ENCODE data around the gene IGF2BP3. TPM values are rescaled to one million over a fixed set of nuclear protein-coding genes. Genes with fewer than 3 reads are reported as not detected.
"Not testable (repeated sequence)": the region's sequence is repeated elsewhere in the genome, so short reads cannot be mapped to it uniquely, and the experiment has no call there.

IGF2BP3 gene
- total and polyA plus RNA-seq, 7 experiments from 2014 or later = 0.13 to 1.8 (median 0.80) TPM; not detected in 1

DNA sequence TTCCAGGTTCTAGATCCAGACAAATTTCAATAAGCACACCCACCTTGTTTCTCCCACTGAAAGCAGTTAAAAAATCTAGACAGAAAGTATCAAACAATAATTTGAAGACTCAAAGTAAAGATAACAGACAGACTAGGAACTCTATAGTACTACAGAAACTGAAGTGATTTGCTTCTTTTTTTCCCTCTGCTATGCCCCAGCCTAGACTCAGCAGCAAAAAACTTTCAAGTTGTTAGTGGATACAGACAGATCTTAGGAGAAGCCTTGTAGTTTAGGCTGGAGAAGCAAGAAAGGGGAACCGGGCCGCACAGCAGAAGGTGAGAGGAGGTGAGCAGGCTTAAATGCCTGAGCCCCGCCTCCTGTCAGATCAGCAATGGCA lies 65.1 kb downstream of the IGF2BP3 start:
- Mint-ChIP-seq H3K27me3 (peaks cover 0 to 14% (median 0%) of the 10 kb centered on the region in 5 donors), H3K27ac (no peak overlapping the region)

DNA sequence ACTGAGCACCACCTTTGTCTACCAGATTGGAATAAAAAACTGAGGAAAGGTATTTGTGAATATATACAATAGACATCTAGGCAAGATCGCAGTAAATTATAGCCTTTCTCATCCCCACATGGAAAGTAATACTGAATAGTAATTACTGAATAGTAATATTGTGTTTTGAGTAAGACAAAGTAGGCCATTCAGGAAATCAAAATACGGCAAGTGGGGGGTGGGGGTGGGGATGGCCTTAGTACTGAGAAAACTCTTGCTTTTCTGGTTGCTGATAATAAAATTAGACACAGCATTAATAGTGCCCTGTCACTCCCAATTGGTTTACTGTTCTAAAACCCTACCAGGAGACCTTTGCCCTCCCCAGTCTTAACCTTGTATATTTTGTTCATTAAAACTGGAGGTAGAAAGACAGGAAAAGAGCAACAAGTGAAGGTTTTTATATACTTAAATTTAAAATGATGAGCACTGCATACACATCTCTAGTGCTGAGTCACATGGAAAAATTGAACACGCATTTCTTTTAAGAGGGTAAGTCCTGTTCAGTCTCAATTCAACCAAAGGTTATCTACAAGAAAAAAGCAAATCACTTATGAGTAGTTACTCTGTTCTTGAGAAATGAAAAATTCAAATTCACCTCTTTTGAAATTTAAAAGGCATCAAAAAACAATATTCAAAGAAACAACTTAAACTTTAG lies 65.6 kb downstream of the IGF2BP3 start:
- Histone ChIP-seq H3K9me3 (ENCODE audit: control insufficient read depth in 2 of 3, low read length in 3 of 3) (no peaks in the 10 kb centered on the region), H3K4me3 (ENCODE audit: low read length) (no peak overlapping the region), H3K27ac (ENCODE audit: low read depth, low read length) (no peak overlapping the region), H3K27me3 (ENCODE audit: control insufficient read depth in 2 of 2, insufficient read depth in 2 of 2, low read length in 2 of 2) (peaks cover 0 to 2% of the 10 kb centered on the region in 2 donors), H3K36me3 (ENCODE audit: control insufficient read depth in 2 of 3, insufficient read depth in 3 of 3, low read length in 3 of 3) (no peaks in the 10 kb centered on the region), H3K4me1 (ENCODE audit: control insufficient read depth in 2 of 2, insufficient read depth in 2 of 2, low read length in 2 of 2) (no peaks in the 10 kb centered on the region)
- no peak overlapping the region for H3K27ac Mint-ChIP-seq
- H3K27me3 Mint-ChIP-seq = peaks cover 0 to 14% (median 0%) of the 10 kb centered on the region in 5 donors
- H3K36me3 Mint-ChIP-seq = no peaks in the 10 kb centered on the region
- H3K4me1 Mint-ChIP-seq = peaks cover 0 to 2% (median 0%) of the 10 kb centered on the region in 7 donors
- no peak overlapping the region for H3K4me3 Mint-ChIP-seq
- intact Hi-C loops (cut with micrococcal nuclease) = no loop called here
- CTCF ChIA-PET = no interaction called here
- POLR2A ChIA-PET = interaction anchor here (0.6 kb wide), 1 partner anchor 25 kb away, joined by 3 read pairs; no protein-coding TSS in a partner anchor
- peaks cover 0 to 3% (median 0%) of the 10 kb centered on the region in 11 donors for H3K9me3 Mint-ChIP-seq
- no peak for DNase-seq
- no peak for ATAC-seq

More for the DNA sequence above, 65.1 kb downstream of the IGF2BP3 start:
- DNase-seq (no peak), ATAC-seq (no peak)
- no peak overlapping the region for H3K4me3 ChIP-seq (ENCODE audit: low read length)
- H3K4me1 ChIP-seq (ENCODE audit: control insufficient read depth in 2 of 2, insufficient read depth in 2 of 2, low read length in 2 of 2) = no peaks in the 10 kb centered on the region
- Mint-ChIP-seq H3K4me3 (no peak overlapping the region), H3K4me1 (peaks cover 0 to 2% (median 0%) of the 10 kb centered on the region in 7 donors), H3K36me3 (no peaks in the 10 kb centered on the region), H3K9me3 (peaks cover 0 to 3% (median 0%) of the 10 kb centered on the region in 11 donors)
- intact Hi-C loops (cut with micrococcal nuclease) = no loop called here
- H3K9me3 ChIP-seq (ENCODE audit: control insufficient read depth in 2 of 3, low read length in 3 of 3) = no peaks in the 10 kb centered on the region
- H3K27ac ChIP-seq (ENCODE audit: low read depth, low read length) = no peak overlapping the region
- peaks cover 0 to 2% of the 10 kb centered on the region in 2 donors for H3K27me3 ChIP-seq (ENCODE audit: control insufficient read depth in 2 of 2, insufficient read depth in 2 of 2, low read length in 2 of 2)
- ChIA-PET CTCF (no interaction called here), POLR2A (no interaction called here)
- H3K36me3 ChIP-seq (ENCODE audit: control insufficient read depth in 2 of 3, insufficient read depth in 3 of 3, low read length in 3 of 3) = no peaks in the 10 kb centered on the region

DNA sequence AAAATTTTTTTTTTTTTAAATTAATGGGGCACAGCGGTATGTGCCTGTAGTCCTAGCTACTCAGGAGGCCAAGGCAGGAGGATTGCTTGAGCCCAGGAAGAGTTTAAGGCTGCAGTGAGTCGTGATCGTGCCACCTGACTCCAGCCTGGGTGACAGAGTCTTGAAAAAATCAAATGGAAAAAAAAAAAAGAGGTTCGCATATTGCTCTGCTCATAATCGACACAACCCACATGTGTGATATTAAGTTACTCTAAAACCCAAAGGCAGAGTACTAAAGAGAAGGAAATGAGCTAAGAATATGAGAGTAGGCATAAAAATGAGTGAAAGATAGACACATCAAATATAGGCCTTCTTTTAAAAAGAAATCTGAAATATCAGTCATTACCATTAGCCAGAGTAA lies 66.3 kb downstream of the IGF2BP3 start:
- ATAC-seq (no peak), DNase-seq (no peak)
- H3K4me3 ChIP-seq (ENCODE audit: low read length) = no peak overlapping the region
- Mint-ChIP-seq H3K9me3 (peaks cover 0 to 3% (median 0%) of the 10 kb centered on the region in 11 donors), H3K4me3 (no peak overlapping the region), H3K4me1 (peaks cover 0 to 2% (median 0%) of the 10 kb centered on the region in 7 donors), H3K27ac (no peak overlapping the region), H3K36me3 (no peaks in the 10 kb centered on the region), H3K27me3 (peaks cover 0 to 10% (median 0%) of the 10 kb centered on the region in 5 donors)
- POLR2A ChIA-PET = interaction anchor here (0.6 kb wide), 1 partner anchor 25 kb away, joined by 3 read pairs; no protein-coding TSS in a partner anchor
- no peaks in the 10 kb centered on the region for H3K36me3 ChIP-seq (ENCODE audit: control insufficient read depth in 2 of 3, insufficient read depth in 3 of 3, low read length in 3 of 3)
- H3K27ac ChIP-seq (ENCODE audit: low read depth, low read length) = no peak overlapping the region
- CTCF ChIA-PET = no interaction called here
- intact Hi-C loops (cut with micrococcal nuclease) = no loop called here
- H3K9me3 ChIP-seq (ENCODE audit: control insufficient read depth in 2 of 3, low read length in 3 of 3) = no peaks in the 10 kb centered on the region
- H3K27me3 ChIP-seq (ENCODE audit: control insufficient read depth in 2 of 2, insufficient read depth in 2 of 2, low read length in 2 of 2) = peaks cover 0 to 2% of the 10 kb centered on the region in 2 donors
- H3K4me1 ChIP-seq (ENCODE audit: control insufficient read depth in 2 of 2, insufficient read depth in 2 of 2, low read length in 2 of 2) = no peaks in the 10 kb centered on the region

DNA sequence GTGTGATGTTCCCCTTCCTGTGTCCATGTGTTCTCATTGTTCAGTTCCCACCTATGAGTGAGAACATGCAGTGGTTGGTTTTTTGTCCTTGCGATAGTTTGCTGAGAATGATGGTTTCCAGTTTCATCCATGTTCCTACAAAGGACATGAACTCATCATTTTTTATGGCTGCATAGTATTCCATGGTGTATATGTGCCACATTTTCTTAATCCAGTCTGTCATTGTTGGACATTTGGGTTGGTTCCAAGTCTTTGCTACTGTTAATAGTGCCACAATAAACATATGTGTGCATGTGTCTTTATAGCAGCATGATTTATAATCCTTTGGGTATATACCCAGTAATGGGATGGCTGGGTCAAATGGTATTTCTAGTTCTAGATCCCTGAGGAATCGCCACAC lies 72.2 kb downstream of the IGF2BP3 start:
- H3K27me3 ChIP-seq (ENCODE audit: control insufficient read depth in 2 of 2, insufficient read depth in 2 of 2, low read length in 2 of 2); CTCF ChIA-PET; H3K4me1 Mint-ChIP-seq; H3K4me3 ChIP-seq (ENCODE audit: low read length); H3K27ac Mint-ChIP-seq; DNase-seq; H3K9me3 Mint-ChIP-seq; H3K27ac ChIP-seq (ENCODE audit: low read depth, low read length); POLR2A ChIA-PET; H3K9me3 ChIP-seq (ENCODE audit: control insufficient read depth in 2 of 3, low read length in 3 of 3); H3K4me1 ChIP-seq (ENCODE audit: control insufficient read depth in 2 of 2, insufficient read depth in 2 of 2, low read length in 2 of 2); H3K36me3 ChIP-seq (ENCODE audit: control insufficient read depth in 2 of 3, insufficient read depth in 3 of 3, low read length in 3 of 3); H3K4me3 Mint-ChIP-seq; intact Hi-C loops (cut with micrococcal nuclease); H3K36me3 Mint-ChIP-seq; ATAC-seq: not testable (repeated sequence)
- H3K27me3 Mint-ChIP-seq = peaks cover 0 to 10% (median 0%) of the 10 kb centered on the region in 5 donors

DNA sequence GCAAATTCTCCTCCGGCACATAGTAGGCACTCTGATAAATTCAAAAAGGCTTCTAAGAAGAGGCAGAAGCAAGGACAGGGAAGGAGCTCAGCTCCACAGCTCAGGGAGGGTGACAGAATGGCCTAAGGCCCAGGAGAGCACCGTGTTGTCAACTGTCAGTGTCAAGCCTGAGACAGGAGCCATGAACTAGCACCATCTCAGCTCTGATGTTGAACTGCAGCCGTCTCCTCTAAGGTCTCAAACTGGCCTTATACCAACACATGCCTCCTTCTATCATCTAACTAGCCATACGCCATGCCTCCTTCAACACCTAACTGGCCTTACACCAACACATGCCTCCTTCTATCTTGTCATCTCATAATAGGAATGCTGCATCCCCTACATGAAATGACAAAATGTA lies 73.0 kb downstream of the IGF2BP3 start:
- POLR2A ChIA-PET = no interaction called here
- intact Hi-C loops (cut with micrococcal nuclease) = no loop called here
- CTCF ChIA-PET = no interaction called here

DNA sequence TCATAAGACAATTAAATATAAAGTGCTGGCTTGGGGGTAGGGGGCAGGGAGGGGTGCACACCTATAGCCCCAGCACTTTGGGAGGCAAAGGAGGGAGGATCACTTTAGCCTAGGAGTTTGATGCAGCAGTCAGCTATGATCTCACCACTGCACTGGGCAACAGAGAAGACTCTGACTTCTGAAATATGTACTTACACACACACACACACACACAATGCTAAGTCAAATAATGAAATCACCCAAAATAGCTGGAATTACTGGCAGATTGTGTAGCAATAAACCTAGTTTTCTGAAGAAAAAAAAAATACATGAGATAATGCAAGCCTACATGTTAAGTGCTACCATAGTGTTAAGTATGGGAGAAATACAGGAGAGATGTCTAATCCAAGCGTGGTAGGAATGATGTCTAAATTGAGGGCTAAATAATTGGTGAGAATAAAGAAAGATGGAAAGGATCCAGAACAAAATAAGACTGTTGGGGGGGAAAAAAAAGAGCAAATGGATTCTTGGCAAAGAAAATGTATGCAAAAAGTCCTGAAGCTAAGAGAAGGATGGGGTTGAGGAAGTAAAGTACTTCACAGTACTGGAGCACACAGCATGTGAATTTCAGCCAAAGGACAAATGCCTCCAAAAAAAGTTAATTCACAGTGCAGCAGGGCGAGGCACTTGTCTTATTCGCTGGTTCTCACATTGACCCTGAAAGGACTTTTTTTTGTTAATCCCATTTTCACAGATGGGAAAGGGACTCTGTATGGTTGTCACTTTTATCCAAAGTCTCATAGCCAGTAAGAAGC lies 73.9 kb downstream of the IGF2BP3 start:
- Histone ChIP-seq H3K4me1 (ENCODE audit: control insufficient read depth in 2 of 2, insufficient read depth in 2 of 2, low read length in 2 of 2) (no peaks in the 10 kb centered on the region), H3K36me3 (ENCODE audit: control insufficient read depth in 2 of 3, insufficient read depth in 3 of 3, low read length in 3 of 3) (no peaks in the 10 kb centered on the region), H3K4me3 (ENCODE audit: low read length) (no peak overlapping the region), H3K27ac (ENCODE audit: low read depth, low read length) (no peak overlapping the region), H3K9me3 (ENCODE audit: control insufficient read depth in 2 of 3, low read length in 3 of 3) (no peaks in the 10 kb centered on the region), H3K27me3 (ENCODE audit: control insufficient read depth in 2 of 2, insufficient read depth in 2 of 2, low read length in 2 of 2) (no peaks in the 10 kb centered on the region)
- POLR2A ChIA-PET = no interaction called here
- Mint-ChIP-seq H3K4me3 (no peak overlapping the region), H3K27me3 (peaks cover 0 to 10% (median 0%) of the 10 kb centered on the region in 5 donors), H3K36me3 (no peaks in the 10 kb centered on the region), H3K9me3 (peaks cover 0 to 5% (median 0%) of the 10 kb centered on the region in 11 donors), H3K27ac (no peak overlapping the region), H3K4me1 (no peaks in the 10 kb centered on the region)
- intact Hi-C loops (cut with micrococcal nuclease) = no loop called here
- CTCF ChIA-PET = no interaction called here
- ATAC-seq = no peak
- no peak for DNase-seq

More for the DNA sequence above, 73.0 kb downstream of the IGF2BP3 start:
- ATAC-seq (no peak), DNase-seq (no peak)
- Mint-ChIP-seq H3K4me1 (no peaks in the 10 kb centered on the region), H3K4me3 (no peak overlapping the region), H3K9me3 (peaks cover 0 to 5% (median 0%) of the 10 kb centered on the region in 11 donors), H3K27ac (no peak overlapping the region), H3K36me3 (no peaks in the 10 kb centered on the region), H3K27me3 (peaks cover 0 to 10% (median 0%) of the 10 kb centered on the region in 5 donors)
- H3K27ac ChIP-seq (ENCODE audit: low read depth, low read length) = no peak overlapping the region
- H3K36me3 ChIP-seq (ENCODE audit: control insufficient read depth in 2 of 3, insufficient read depth in 3 of 3, low read length in 3 of 3) = no peaks in the 10 kb centered on the region
- H3K4me1 ChIP-seq (ENCODE audit: control insufficient read depth in 2 of 2, insufficient read depth in 2 of 2, low read length in 2 of 2) = no peaks in the 10 kb centered on the region
- no peaks in the 10 kb centered on the region for H3K9me3 ChIP-seq (ENCODE audit: control insufficient read depth in 2 of 3, low read length in 3 of 3)
- no peak overlapping the region for H3K4me3 ChIP-seq (ENCODE audit: low read length)
- H3K27me3 ChIP-seq (ENCODE audit: control insufficient read depth in 2 of 2, insufficient read depth in 2 of 2, low read length in 2 of 2) = no peaks in the 10 kb centered on the region
